ENCODE results near the gene PTPRE.

DNA sequence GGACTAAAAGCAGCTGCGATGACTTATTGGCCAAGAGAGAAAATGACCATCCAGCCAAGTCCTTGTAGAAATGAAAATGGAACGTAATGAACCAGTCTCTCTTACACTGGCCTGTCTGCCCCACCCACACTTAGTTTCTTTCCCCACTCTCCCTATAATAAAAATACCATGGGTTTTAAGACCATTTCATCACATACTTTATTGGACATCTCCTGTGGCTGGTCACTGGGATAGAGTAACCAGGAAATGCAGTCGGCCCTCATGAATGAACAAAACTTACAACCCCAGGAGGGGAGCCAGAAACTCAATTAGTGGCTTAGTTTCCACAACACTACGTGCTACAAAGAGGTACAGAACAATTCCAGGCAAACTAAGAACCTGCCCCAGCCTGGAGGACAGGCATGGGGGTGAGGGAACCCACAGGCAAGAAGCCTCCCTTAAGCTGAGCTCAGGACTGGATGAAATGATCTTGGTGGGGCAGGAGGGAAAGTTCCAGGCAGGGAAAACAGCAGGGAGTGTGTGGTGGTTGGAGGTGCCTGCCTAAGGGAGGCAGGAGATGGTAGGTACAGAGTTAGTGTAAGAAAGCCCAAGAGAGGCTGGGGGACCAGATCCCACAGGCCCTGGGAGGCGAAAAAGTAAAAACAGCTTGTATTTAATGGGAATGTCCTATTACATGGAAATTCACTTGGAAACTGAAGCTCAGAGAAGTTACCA lies 189.7 kb downstream of the PTPRE start:
- TF ChIP-seq POLR2A (IDR thresholded peaks at IDR 0.05; ENCODE audit: low read depth, low read length), result no peak
- TF ChIP-seq, protein P1, sequence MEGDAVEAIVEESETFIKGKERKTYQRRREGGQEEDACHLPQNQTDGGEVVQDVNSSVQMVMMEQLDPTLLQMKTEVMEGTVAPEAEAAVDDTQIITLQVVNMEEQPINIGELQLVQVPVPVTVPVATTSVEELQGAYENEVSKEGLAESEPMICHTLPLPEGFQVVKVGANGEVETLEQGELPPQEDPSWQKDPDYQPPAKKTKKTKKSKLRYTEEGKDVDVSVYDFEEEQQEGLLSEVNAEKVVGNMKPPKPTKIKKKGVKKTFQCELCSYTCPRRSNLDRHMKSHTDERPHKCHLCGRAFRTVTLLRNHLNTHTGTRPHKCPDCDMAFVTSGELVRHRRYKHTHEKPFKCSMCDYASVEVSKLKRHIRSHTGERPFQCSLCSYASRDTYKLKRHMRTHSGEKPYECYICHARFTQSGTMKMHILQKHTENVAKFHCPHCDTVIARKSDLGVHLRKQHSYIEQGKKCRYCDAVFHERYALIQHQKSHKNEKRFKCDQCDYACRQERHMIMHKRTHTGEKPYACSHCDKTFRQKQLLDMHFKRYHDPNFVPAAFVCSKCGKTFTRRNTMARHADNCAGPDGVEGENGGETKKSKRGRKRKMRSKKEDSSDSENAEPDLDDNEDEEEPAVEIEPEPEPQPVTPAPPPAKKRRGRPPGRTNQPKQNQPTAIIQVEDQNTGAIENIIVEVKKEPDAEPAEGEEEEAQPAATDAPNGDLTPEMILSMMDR (conservative IDR thresholded peaks at IDR 0.05; ENCODE audit: low read depth, low read length), result no peak
- no peak for TF ChIP-seq SMC3 (IDR thresholded peaks at IDR 0.05; ENCODE audit: low read depth, low read length)
- no peak for TF ChIP-seq RAD21 (IDR thresholded peaks at IDR 0.05; ENCODE audit: low read length)
- no peak for TF ChIP-seq MAZ (IDR thresholded peaks at IDR 0.05; ENCODE audit: borderline replicate concordance, low read depth, low read length)
- no peak for TF ChIP-seq RFX5 (IDR thresholded peaks at IDR 0.05; ENCODE audit: low read depth, low read length)
- TF ChIP-seq FOS (IDR thresholded peaks at IDR 0.05; ENCODE audit: low read depth, low read length), result no peak
- TF ChIP-seq, protein P2, sequence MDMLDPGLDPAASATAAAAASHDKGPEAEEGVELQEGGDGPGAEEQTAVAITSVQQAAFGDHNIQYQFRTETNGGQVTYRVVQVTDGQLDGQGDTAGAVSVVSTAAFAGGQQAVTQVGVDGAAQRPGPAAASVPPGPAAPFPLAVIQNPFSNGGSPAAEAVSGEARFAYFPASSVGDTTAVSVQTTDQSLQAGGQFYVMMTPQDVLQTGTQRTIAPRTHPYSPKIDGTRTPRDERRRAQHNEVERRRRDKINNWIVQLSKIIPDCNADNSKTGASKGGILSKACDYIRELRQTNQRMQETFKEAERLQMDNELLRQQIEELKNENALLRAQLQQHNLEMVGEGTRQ (IDR thresholded peaks at IDR 0.05; ENCODE audit: low read depth, low read length), result no peak
- no peak for TF ChIP-seq RCOR1 (IDR thresholded peaks at IDR 0.05; ENCODE audit: insufficient replicate concordance, low read length)
- TF ChIP-seq, protein P3, sequence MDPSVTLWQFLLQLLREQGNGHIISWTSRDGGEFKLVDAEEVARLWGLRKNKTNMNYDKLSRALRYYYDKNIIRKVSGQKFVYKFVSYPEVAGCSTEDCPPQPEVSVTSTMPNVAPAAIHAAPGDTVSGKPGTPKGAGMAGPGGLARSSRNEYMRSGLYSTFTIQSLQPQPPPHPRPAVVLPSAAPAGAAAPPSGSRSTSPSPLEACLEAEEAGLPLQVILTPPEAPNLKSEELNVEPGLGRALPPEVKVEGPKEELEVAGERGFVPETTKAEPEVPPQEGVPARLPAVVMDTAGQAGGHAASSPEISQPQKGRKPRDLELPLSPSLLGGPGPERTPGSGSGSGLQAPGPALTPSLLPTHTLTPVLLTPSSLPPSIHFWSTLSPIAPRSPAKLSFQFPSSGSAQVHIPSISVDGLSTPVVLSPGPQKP (IDR thresholded peaks at IDR 0.05; ENCODE audit: borderline replicate concordance, low read depth, low read length), result no peak
- TF ChIP-seq CEBPB (IDR thresholded peaks at IDR 0.05; ENCODE audit: low read depth, low read length), result no peak
- TF ChIP-seq BHLHE40 (IDR thresholded peaks at IDR 0.05; ENCODE audit: low read depth, low read length), result no peak
- TF ChIP-seq MXI1 (IDR thresholded peaks at IDR 0.05; ENCODE audit: borderline replicate concordance, low read depth, low read length), result no peak
- TF ChIP-seq CHD1 (IDR thresholded peaks at IDR 0.05; ENCODE audit: low read depth, low read length), result no peak
